Spleen (tissue), 11 donors: ENCODE measurements around the gene FETUB. TPM values are rescaled to one million over a fixed set of nuclear protein-coding genes. Genes with fewer than 3 reads are reported as not detected.
"Not testable (repeated sequence)": the region's sequence is repeated elsewhere in the genome, so short reads cannot be mapped to it uniquely, and the experiment has no call there.

ENCODE experiments used
- DNase-seq: peaks from one replicate; pipeline ENCODE4 v3.0.0-alpha.2; 2020
- H3K27ac ChIP-seq, 8 donors: fragments of 200-600 bp; sonication (generic) in 7 of 8; 1 replicate in 4 of 8; 2 replicates in 4 of 8; pipeline versions ENCODE4 v1.5.0 to v1.8.0; 2016 to 2021; ENCODE audit warnings: inconsistent platforms in 4 of 8, mild to moderate bottlenecking in 4 of 8, moderate library complexity in 1 of 8
- H3K27me3 ChIP-seq, 7 donors: fragments of 200-600 bp; sonication (generic) in 6 of 7; replicated peaks in 1 of 7; 1 replicate in 4 of 7; 2 replicates in 3 of 7; pipeline versions ENCODE4 v1.5.0 to v1.8.0; 2016 to 2021; ENCODE audit warnings: inconsistent platforms in 3 of 7, mild to moderate bottlenecking in 1 of 7
- H3K36me3 ChIP-seq, 6 donors: fragments of 200-600 bp; sonication (generic) in 5 of 6; 1 replicate in 4 of 6; 2 replicates in 2 of 6; pipeline versions ENCODE4 v1.5.0 to v1.8.0; 2016 to 2021; ENCODE audit warnings: inconsistent platforms in 2 of 6
- H3K4me1 ChIP-seq, 6 donors: fragments of 200-600 bp; sonication (generic) in 5 of 6; 1 replicate in 3 of 6; 2 replicates in 3 of 6; pipeline versions ENCODE4 v1.5.0 to v1.8.0; 2016 to 2021; ENCODE audit warnings: inconsistent platforms in 3 of 6
- H3K4me3 ChIP-seq, 8 donors: fragments of 200-600 bp; sonication (generic) in 7 of 8; 1 replicate in 4 of 8; 2 replicates in 4 of 8; pipeline versions ENCODE4 v1.5.0 to v1.8.0; 2016 to 2021; ENCODE audit warnings: inconsistent platforms in 4 of 8, mild to moderate bottlenecking in 4 of 8, moderate library complexity in 2 of 8
- H3K9me3 ChIP-seq, 8 donors: fragments of 200-600 bp; sonication (generic) in 7 of 8; 1 replicate in 4 of 8; 2 replicates in 4 of 8; pipeline versions ENCODE4 v1.5.0 to v1.8.0; 2016 to 2021; ENCODE audit warnings: inconsistent platforms in 4 of 8
- CTCF ChIP-seq, 11 experiments: fragments of 200-600 bp in 7 of 11; fragments of 450-650 bp in 4 of 11; sonication (generic) in 4 of 11; IDR thresholded peaks in 8 of 11; conservative IDR thresholded peaks in 3 of 11; 1 replicate in 7 of 11; 2 replicates in 4 of 11; pipeline versions ENCODE4 v1.4.0 to v1.8.0; 2016 to 2021; ENCODE audit warnings: antibody characterized with exemption in 11 of 11, inconsistent platforms in 4 of 11, mild to moderate bottlenecking in 1 of 11
- POLR2A ChIP-seq, 3 donors: fragments of 450-650 bp; IDR thresholded peaks; one replicate each; pipeline ENCODE4 v1.5.1; 2017; ENCODE audit warnings: antibody characterized with exemption in 3 of 3, mild to moderate bottlenecking in 1 of 3
- POLR2AphosphoS5 ChIP-seq, 3 donors: sonication (generic); formaldehyde crosslinking; IDR thresholded peaks; one replicate each; pipeline ENCODE4 v1.5.1; 2017; ENCODE audit warnings: antibody characterized with exemption in 3 of 3
- WGBS, 5 donors: extraction: QIAGEN DNeasy Blood & Tissue Kit in 3 of 5; methylation state at CpG; one replicate each; pipeline versions ENCODE4 v1.1.5 to v1.1.7; 2013 to 2018; 5-methylcytosine and 5-hydroxymethylcytosine counted together
- intact Hi-C: fragments of 100-400 bp; cut with DNase I; formaldehyde crosslinking; loops from one replicate; pipeline ENCODE4 v1.15.0; 2023; ENCODE audit warnings: low total_unique reads
- polyA plus RNA-seq, 3 donors: library from polyadenylated mRNA; stranded (reverse); fragments of 200-250 nt; gene quantifications; one replicate each; pipeline ENCODE4 v1.2.1, GENCODE V29; 2013
- total RNA-seq, 7 donors: library from RNA; depleted of rRNA in 3 of 7; stranded (reverse); fragments of >200 nt in 3 of 7; fragmentation: NEBNext Ultra II Directional in 4 of 7; extraction: Animal tissue kit (Norgen Biotek cat#: 25700) in 4 of 7; gene quantifications; one replicate each; pipeline versions ENCODE4 v1.1.0 to v1.2.1, GENCODE V29; 2016 to 2021
- donor health status: healthy with polysubstance abuse.
- donor health status: DM: no; HTN: no; CAD: no; lungs with moderate emphysema.
- donor health status: DM: no; HTN: no; CAD: no.
- donor health status: Bipolar disorder and iron deficiency.
- donor health status: healthy.
- donor health status: DM: no; HTN: no; CAD: no.
- donor health status: DM: yes; HTN: yes; CAD: no.

Gene FETUB
- total and polyA plus RNA-seq, 10 donors = not detected

- Histone ChIP-seq H3K27me3 (peaks cover 0 to 21% (median 0%) of the 10 kb centered on the region in 7 donors), H3K36me3 (no peaks in the 10 kb centered on the region), H3K27ac (no peak overlapping the region), H3K4me1 (no peaks in the 10 kb centered on the region), H3K4me3 (no peak overlapping the region), H3K9me3 (no peaks in the 10 kb centered on the region)
- WGBS, 5 donors = 80 to 92% (median 88%) methylated on average over 7 of the region's 7 CpGs
- DNase-seq = no peak
- no peak for TF ChIP-seq POLR2A (IDR thresholded peaks at IDR 0.05)
- no peak for TF ChIP-seq CTCF (IDR thresholded peaks at IDR 0.05 in 8 of 11, conservative IDR thresholded peaks at IDR 0.05 in 3 of 11)
- no peak for TF ChIP-seq POLR2AphosphoS5 (IDR thresholded peaks at IDR 0.05)
- intact Hi-C loops = no loop called here
Observed at GRCh38 chr3:186628756-186629155, 11.4 kb upstream of the FETUB start.

GRCh38 chr3:186630950-186631641 lies 9.1 kb upstream of the FETUB start:
- Histone ChIP-seq H3K4me1 (no peaks in the 10 kb centered on the region), H3K4me3 (no peak overlapping the region), H3K36me3 (no peaks in the 10 kb centered on the region), H3K9me3 (no peaks in the 10 kb centered on the region), H3K27ac (no peak overlapping the region), H3K27me3 (peaks cover 0 to 10% (median 0%) of the 10 kb centered on the region in 7 donors)
- 66 to 87% (median 70%) methylated on average over 6 of the region's 6 CpGs for WGBS, 5 donors
- no peak for DNase-seq
- intact Hi-C loops = no loop called here
- no peak for TF ChIP-seq POLR2A (IDR thresholded peaks at IDR 0.05)

GRCh38 chr3:186633481-186633880 lies 6.7 kb upstream of the FETUB start:
- Histone ChIP-seq H3K4me3 (no peak overlapping the region), H3K4me1 (no peaks in the 10 kb centered on the region), H3K9me3 (no peaks in the 10 kb centered on the region), H3K27ac (no peak overlapping the region), H3K36me3 (no peaks in the 10 kb centered on the region), H3K27me3 (peaks cover 0 to 5% (median 0%) of the 10 kb centered on the region in 7 donors)
- intact Hi-C loops = no loop called here
- DNase-seq = no peak
- TF ChIP-seq POLR2AphosphoS5 (IDR thresholded peaks at IDR 0.05) (no peak), POLR2A (IDR thresholded peaks at IDR 0.05) (no peak), CTCF (IDR thresholded peaks at IDR 0.05 in 8 of 11, conservative IDR thresholded peaks at IDR 0.05 in 3 of 11) (no peak)

GRCh38 chr3:186634207-186634606 lies 6.0 kb upstream of the FETUB start:
- WGBS, 5 donors = 89 to 96% (median 95%) methylated on average over 5 of the region's 5 CpGs
- H3K36me3 ChIP-seq, H3K27ac ChIP-seq, H3K9me3 ChIP-seq, intact Hi-C loops, H3K4me1 ChIP-seq, H3K27me3 ChIP-seq, H3K4me3 ChIP-seq, DNase-seq: not testable (repeated sequence)

GRCh38 chr3:186635532-186635931 lies 4.7 kb upstream of the FETUB start:
- TF ChIP-seq CTCF (IDR thresholded peaks at IDR 0.05 in 8 of 11, conservative IDR thresholded peaks at IDR 0.05 in 3 of 11) (no peak), POLR2A (IDR thresholded peaks at IDR 0.05) (no peak)
- H3K27ac ChIP-seq = no peak overlapping the region
- H3K27me3 ChIP-seq = peaks cover 0 to 11% (median 0%) of the 10 kb centered on the region in 7 donors
- intact Hi-C loops = no loop called here
- H3K4me1 ChIP-seq = no peaks in the 10 kb centered on the region
- H3K36me3 ChIP-seq = no peaks in the 10 kb centered on the region
- no peaks in the 10 kb centered on the region for H3K9me3 ChIP-seq
- no peak overlapping the region for H3K4me3 ChIP-seq
- DNase-seq = no peak
- WGBS, 5 donors = 77 to 93% (median 87%) methylated on average over 3 of the region's 3 CpGs
